Inflammatory macrophage treated with lipopolysaccharide for 4 hours (primary cell): ENCODE data around the gene ADGRG1.

Experiments
- DNase-seq: peaks from one replicate; pipeline ENCODE4 v3.0.0-alpha.2; 2020

Gene ADGRG1

GRCh38 chr16:57606147-57606846 lies 22.1 kb upstream of the ADGRG1 start:
- no peak for DNase-seq

GRCh38 chr16:57606847-57607501 lies 21.5 kb upstream of the ADGRG1 start:
- no peak for DNase-seq

- no peak for DNase-seq
Measured at GRCh38 chr16:57607676-57608461, 20.6 kb upstream of the ADGRG1 start.

- no peak for DNase-seq
Measured at GRCh38 chr16:57608462-57609113, 19.8 kb upstream of the ADGRG1 start.

GRCh38 chr16:57609541-57610401 lies 18.7 kb upstream of the ADGRG1 start:
- no peak for DNase-seq

- no peak for DNase-seq
Measured at GRCh38 chr16:57610611-57611010, 17.8 kb upstream of the ADGRG1 start.

- DNase-seq = no peak
Measured at GRCh38 chr16:57611181-57611580, 17.2 kb upstream of the ADGRG1 start.

GRCh38 chr16:57611706-57612105 lies 16.7 kb upstream of the ADGRG1 start:
- no peak for DNase-seq

- no peak for DNase-seq
Measured at GRCh38 chr16:57612494-57612893, 15.9 kb upstream of the ADGRG1 start.

GRCh38 chr16:57613514-57613913 lies 14.9 kb upstream of the ADGRG1 start:
- no peak for DNase-seq

- DNase-seq = no peak
Measured at GRCh38 chr16:57614536-57614935, 13.9 kb upstream of the ADGRG1 start.

- DNase-seq = no peak
Measured at GRCh38 chr16:57614944-57615343, 13.5 kb upstream of the ADGRG1 start.

- DNase-seq = no peak
Measured at GRCh38 chr16:57615813-57616212, 12.6 kb upstream of the ADGRG1 start.

GRCh38 chr16:57616241-57616640 lies 12.2 kb upstream of the ADGRG1 start:
- DNase-seq = no peak

- DNase-seq = no peak
Measured at GRCh38 chr16:57616876-57617275, 11.6 kb upstream of the ADGRG1 start.

GRCh38 chr16:57617604-57618111 lies 10.8 kb upstream of the ADGRG1 start:
- no peak for DNase-seq

- DNase-seq = no peak
Measured at GRCh38 chr16:57618296-57619132, 9.9 kb upstream of the ADGRG1 start.

GRCh38 chr16:57619133-57619605 lies 9.3 kb upstream of the ADGRG1 start:
- DNase-seq = no peak

- no peak for DNase-seq
Measured at GRCh38 chr16:57619606-57620334, 8.7 kb upstream of the ADGRG1 start.
